HepG2 (cell line): Measurements from ENCODE around the gene PRM3. TPM values are rescaled to one million over a fixed set of nuclear protein-coding genes. Genes with fewer than 3 reads are reported as not detected.

Source experiments
- BHLHE40 ChIP-seq: IDR thresholded peaks from 2 replicates; pipeline ENCODE4 v1.6.1; 2011; ENCODE audit warnings: low read length, improper control_type of control experiment
- ETS1 ChIP-seq: sonication (generic); formaldehyde crosslinking; IDR thresholded peaks from 2 replicates; pipeline ENCODE4 v1.4.0; 2020; ENCODE audit warnings: missing genetic modification reagents
- MYC ChIP-seq: sonication (generic); formaldehyde crosslinking; IDR thresholded peaks from 2 replicates; pipeline ENCODE4 v1.9.0; 2021; ENCODE audit warnings: missing genetic modification reagents, borderline replicate concordance
- MZF1 ChIP-seq: sonication (generic); formaldehyde crosslinking; IDR thresholded peaks from 2 replicates; pipeline ENCODE4 v1.8.1; 2023; ENCODE audit warnings: mild to moderate bottlenecking, missing genetic modification reagents, borderline replicate concordance
- ZBED4 ChIP-seq: sonication (generic); formaldehyde crosslinking; IDR thresholded peaks from 2 replicates; pipeline ENCODE4 v1.4.0; 2020; ENCODE audit warnings: missing genetic modification reagents, borderline replicate concordance
- ZMYM4 ChIP-seq: sonication (generic); formaldehyde crosslinking; IDR thresholded peaks from 2 replicates; pipeline ENCODE4 v1.8.1; 2023; ENCODE audit warnings: mild to moderate bottlenecking, missing genetic modification reagents
- ZNF124 ChIP-seq: sonication (generic); formaldehyde crosslinking; IDR thresholded peaks from 2 replicates; pipeline ENCODE4 v1.4.0; 2020; ENCODE audit warnings: missing genetic modification reagents
- ZNF180 ChIP-seq: sonication (generic); formaldehyde crosslinking; IDR thresholded peaks from 2 replicates; pipeline ENCODE4 v1.4.0; 2020; ENCODE audit warnings: low read depth, missing genetic modification reagents, borderline replicate concordance
- ZNF501 ChIP-seq: sonication (generic); formaldehyde crosslinking; IDR thresholded peaks from 2 replicates; pipeline ENCODE4 v1.5.1; 2020; ENCODE audit warnings: mild to moderate bottlenecking, moderate library complexity, missing genetic modification reagents
- ZNF512 ChIP-seq: sonication (generic); formaldehyde crosslinking; IDR thresholded peaks from 2 replicates; pipeline ENCODE4 v1.4.0; 2020; ENCODE audit warnings: mild to moderate bottlenecking, missing genetic modification reagents
- ZNF543 ChIP-seq: sonication (generic); formaldehyde crosslinking; IDR thresholded peaks from 2 replicates; pipeline ENCODE4 v1.4.0; 2020; ENCODE audit warnings: mild to moderate bottlenecking, missing genetic modification reagents
- ZNF646 ChIP-seq: sonication (generic); formaldehyde crosslinking; IDR thresholded peaks from 2 replicates; pipeline ENCODE4 v1.9.0; 2021; ENCODE audit warnings: mild to moderate bottlenecking, missing genetic modification reagents
- polyA plus RNA-seq, 8 experiments: library from polyadenylated mRNA; depleted of rRNA in 3 of 8; stranded (reverse) in 7 of 8; unstranded in 1 of 8; fragments of >200 nt; fragmentation: Illumina TruSeq in 4 of 8; extraction: Trizol in 4 of 8; gene quantifications; 2 replicates each; pipeline versions ENCODE4 v1.2.1 to v1.2.3, GENCODE V29; 2011 to 2016; ENCODE audit warnings: low read depth in 4 of 8, missing spikeins in 1 of 8, mixed read lengths in 1 of 8; ENCODE audit not compliant: insufficient read depth in 1 of 8
- total RNA-seq, 5 experiments: library from RNA; depleted of rRNA; stranded (reverse); fragments of >200 nt; fragmentation: Illumina TruSeq; extraction: Trizol; gene quantifications; 2 replicates each; pipeline ENCODE4 v1.2.3, GENCODE V29; 2016; ENCODE audit warnings: low read depth in 1 of 5

PRM3 gene
- total and polyA plus RNA-seq, 2 of the 13 experiments (the other 11 are each of a cell fraction or from before 2014, with no cell fraction given): not detected

- TF ChIP-seq ZBED4 (CRISPR knock-in tag) (peak; percentile 72; the same call in 1 of the 2 replicates), ETS1 (CRISPR knock-in tag) (no peak), BHLHE40 (peak; percentile 83), ZMYM4 (CRISPR knock-in tag) (peak; percentile 58; the same call in 1 of the 2 replicates), ZNF543 (CRISPR knock-in tag) (peak; percentile 74; the same call in 1 of the 2 replicates), ZNF124 (CRISPR knock-in tag) (peak; percentile 70; the same call in 1 of the 2 replicates), ZNF501 (CRISPR knock-in tag) (peak; percentile 52), ZNF646 (CRISPR knock-in tag) (peak; percentile 63; the same call in 1 of the 2 replicates), MYC (CRISPR knock-in tag) (peak; percentile 57), MZF1 (CRISPR knock-in tag) (no peak), ZNF512 (CRISPR knock-in tag) (no peak), ZNF180 (CRISPR knock-in tag) (no peak)
Observed at GRCh38 chr16:11296706-11297491, 23.5 kb upstream of the PRM3 start (continued).
